NCI-H524 treated with DMSO at 0.1 percent for 48 hours (cell line): Measurements from ENCODE around the gene FIG4.
"Not testable (repeated sequence)": the region's sequence is repeated elsewhere in the genome, so short reads cannot be mapped to it uniquely, and the experiment has no call there.

ENCODE experiments used
- DNase-seq: peaks from one replicate; lab custom pipeline; 2025; lab: John Stamatoyannopoulos, UW

Gene FIG4

DNA sequence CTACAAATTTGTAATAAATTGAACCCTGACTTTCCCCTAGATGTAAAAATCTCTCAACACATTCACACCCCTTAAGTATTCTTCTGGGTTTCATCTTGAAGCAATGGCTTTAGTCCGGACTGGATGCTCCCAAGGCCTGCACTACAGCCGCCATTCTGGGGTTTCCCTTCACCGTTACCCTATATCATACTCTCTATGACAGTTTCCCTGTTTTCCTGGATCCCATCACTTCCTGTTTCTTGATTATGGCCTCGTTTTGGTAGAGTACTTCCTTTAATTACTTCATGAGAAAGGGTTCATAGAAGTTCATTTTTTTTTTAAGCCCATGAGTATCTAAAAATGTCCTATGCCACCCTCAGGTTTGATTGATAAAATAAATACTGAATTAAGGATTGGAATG, 11.7 kb downstream of the FIG4 start:
- DNase-seq: no peak

DNA sequence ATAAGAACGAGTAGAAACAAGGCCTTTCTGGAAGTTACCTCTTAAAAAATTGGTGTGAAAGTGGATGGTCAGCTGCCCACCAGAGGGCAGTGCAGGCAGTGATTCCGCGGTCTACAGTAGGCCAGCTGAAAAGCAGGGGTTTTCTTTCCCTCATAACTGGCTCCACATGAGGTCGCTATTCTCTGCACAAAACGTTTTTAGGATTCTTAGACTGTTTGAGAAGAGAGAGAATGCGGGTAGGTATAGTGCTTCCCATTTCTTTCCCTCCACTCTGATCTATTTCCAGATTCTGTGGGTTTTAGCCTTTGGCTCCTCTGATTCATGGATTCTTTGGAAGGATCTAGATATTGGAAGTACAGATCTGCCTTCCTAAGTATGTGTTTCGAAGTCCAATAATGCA, 14.2 kb downstream of the FIG4 start:
- DNase-seq: peak; percentile 35

GRCh38 chr6:109706513-109706912, 15.4 kb downstream of the FIG4 start:
- no peak for DNase-seq

GRCh38 chr6:109708099-109708498, 17.0 kb downstream of the FIG4 start:
- not testable (repeated sequence) for DNase-seq

GRCh38 chr6:109713097-109713496, 22.0 kb downstream of the FIG4 start:
- no peak for DNase-seq

DNA sequence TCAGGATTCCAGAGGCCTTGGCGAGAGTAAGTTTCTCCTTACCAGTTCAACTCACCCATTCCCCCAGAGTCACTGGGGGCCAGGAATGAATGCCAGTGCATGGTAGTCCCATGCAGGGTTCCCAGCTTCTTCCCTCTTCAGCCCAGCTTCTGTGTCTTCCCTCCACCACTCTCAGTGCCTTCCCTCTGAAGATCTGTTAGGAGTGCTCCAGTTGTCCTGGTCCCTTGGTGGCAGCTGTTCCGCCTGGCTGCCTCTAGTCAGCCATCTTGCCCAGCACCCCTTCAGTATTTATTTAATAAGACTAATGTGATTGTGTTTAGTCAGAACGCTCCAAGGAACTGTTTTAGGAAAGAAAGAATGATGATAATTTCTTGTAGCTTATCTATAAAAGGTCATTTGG, 23.1 kb downstream of the FIG4 start:
- DNase-seq: no peak

DNA sequence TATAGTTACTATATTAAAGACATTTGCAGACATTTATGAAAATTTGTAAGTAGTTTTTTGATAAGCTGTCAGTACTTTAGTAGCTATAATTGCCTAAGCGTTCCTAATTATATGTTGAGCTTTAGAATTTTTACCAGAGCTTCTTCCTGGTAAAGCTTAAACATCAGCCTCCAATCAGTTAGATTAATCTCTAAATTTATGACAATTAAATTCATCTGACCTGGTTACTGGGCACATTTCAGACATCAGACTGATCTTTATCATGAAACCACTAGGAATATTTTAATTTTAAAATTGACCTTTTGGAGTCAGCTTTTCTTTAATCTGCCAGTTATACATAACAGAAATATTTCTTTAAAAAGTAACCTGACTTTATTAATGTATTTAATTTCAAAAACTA, 23.5 kb downstream of the FIG4 start:
- no peak for DNase-seq

DNA sequence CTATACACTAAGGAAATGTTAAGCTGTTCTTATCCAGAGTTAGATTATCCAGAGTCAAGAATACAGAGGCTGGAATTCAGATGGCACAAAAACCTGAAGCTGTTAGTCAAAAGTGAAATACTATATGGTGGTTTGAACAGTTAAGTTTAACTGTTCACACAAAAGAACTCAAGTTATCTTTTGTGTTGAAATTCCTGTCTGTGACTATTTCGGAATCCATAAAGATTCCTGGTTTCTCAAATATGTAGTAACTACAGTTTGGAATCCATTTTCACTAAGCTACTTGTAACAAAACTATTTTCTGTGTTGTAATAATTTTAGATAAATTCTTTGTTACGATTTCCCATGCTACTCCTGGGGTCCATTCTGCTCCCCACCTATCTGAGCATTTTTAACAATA, 24.5 kb downstream of the FIG4 start:
- DNase-seq: no peak

GRCh38 chr6:109717971-109718370, 26.9 kb downstream of the FIG4 start:
- no peak for DNase-seq

DNA sequence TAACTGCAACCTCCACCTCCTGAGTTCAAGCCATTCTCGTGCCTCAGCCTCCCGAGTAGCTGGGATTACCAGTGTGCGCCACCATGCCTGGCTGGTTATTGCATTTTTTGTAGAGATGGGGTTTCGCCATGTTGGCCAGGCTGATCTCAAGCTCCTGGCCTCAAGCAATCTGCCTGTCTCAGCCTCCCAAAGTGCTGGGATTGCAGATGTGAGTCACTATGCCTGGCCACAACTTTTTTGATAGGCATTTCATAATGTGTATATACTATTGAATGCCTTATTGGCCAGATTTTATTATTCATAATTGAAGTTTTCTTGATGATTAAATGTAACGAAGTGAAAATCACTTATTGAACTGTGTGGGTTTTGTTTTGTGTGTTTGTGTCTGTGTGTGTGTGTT, 27.9 kb downstream of the FIG4 start:
- no peak for DNase-seq

DNA sequence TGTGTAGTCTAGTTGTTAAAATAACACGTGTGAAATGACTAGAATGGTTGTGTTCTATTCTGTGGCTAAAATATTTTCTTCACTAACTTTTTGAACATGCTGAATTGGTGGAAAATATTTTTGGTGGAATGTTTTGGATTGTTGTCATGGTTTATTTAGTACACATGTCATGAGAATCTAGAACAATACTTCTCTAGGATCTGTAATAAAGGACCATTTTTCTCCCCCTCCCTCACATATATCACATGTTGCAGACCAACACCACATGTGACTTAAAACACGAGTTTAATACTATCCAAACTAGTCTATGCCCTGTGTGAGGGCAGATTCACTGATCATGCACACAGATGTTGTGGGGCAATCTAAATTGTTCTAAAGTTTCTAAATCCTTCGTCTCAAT, 29.2 kb downstream of the FIG4 start:
- DNase-seq: no peak

DNA sequence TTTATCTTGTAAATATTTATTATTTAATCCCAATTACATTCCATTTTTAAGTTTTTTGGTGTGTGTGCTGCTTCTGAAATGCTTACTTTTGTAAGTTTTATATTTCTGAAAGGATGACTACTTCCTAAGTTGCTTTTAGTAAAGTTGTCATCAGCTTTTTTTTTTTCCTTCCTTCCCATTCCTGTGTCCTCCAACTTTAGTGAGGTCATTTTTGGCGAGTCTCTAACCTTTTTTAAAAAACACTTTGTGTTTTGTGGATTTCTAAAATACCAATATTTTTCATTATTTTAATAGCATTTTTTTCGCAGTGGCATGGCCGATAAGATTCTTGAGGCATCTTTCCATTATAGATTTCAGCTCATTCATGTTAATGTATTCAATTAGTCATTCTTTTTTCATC, 30.9 kb downstream of the FIG4 start:
- DNase-seq: no peak

DNA sequence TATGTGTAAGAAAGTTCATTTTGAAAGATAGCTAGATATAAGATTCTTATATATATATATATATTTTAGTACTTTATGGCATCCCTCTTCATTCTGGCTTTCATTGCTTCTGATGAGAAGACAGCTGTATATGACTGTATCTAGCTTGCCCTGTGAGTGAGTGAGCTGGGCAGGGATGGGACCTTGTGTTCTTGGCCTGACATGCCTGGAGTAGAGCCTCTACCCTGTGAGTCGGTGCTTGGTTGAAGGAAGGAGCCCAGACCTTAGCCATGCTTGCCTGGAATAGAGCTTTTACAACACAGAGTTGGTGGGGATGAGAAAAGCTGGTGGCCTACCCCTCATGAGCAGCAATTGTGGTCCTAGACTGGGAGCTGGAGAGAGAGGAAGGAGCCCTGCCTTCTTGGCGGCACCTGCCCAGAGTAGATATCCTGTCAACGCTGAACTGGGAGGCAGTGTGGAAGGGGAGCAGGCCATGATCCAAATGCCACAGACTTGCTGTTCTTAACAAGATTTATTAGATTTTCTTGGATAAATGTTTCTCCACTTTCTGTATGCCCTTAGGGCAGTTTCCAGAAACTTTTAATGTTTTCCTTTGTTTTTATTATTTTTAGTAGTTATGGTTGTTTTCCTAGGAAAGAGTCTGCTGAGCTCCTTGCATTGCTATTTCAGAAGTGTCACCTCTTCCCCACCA, 31.6 kb downstream of the FIG4 start:
- no peak for DNase-seq

DNA sequence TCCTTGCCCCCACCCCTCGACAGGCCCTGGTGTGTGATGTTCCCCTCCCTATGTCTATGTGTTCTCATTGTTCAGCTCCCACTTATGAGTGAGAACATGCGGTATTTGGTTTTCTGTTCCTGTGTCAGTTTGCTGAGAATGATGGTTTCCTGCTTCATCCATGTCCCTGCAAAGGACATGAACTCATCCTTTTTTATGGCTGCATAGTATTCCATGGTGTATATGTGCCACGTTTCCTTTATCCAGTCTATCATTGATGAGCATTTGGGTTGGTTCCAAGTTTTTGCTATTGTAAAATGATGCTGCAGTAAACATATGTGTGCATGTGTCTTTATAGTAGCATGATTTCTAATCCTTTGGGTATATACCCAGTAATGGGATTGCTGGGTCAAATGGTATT, 34.2 kb downstream of the FIG4 start:
- DNase-seq: not testable (repeated sequence)

GRCh38 chr6:109736273-109737025, 45.4 kb downstream of the FIG4 start:
- DNase-seq: no peak

DNA sequence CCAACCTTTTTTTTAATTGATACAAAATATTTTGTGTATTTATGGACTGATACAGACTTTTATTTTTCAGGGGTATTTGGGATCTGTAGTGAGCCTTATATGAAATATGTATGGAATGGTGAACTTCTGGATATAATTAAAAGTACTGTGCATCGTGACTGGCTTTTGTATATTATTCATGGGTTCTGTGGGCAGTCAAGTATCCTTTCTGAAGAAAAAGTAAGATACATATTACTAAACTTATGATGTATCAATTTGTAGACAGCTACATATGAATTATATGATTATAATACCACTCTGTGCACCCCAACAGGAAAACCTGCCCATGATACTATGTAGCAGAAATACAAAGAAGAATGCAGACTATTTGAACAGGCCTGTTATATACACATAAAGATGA, 47.2 kb downstream of the FIG4 start:
- DNase-seq: no peak

DNA sequence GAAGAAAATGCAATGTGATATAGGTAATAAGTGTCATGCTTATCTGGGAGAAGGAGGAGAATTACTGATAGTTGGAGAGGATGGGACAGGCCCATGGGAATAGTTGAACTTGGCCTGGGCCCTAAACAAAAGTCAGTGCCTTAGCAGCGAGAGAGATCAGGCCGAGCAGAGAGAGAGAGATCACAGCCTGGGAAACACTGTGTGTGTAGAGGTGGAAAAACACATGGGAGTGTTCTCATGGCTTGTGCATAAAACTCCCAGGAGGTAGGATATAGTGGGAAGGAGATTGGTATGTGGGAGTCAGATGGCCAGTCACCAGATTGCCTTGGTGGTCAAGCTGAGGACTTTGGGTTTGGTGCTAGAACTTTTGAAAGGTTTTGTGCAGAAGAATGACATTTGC, 47.6 kb downstream of the FIG4 start:
- DNase-seq: no peak

DNA sequence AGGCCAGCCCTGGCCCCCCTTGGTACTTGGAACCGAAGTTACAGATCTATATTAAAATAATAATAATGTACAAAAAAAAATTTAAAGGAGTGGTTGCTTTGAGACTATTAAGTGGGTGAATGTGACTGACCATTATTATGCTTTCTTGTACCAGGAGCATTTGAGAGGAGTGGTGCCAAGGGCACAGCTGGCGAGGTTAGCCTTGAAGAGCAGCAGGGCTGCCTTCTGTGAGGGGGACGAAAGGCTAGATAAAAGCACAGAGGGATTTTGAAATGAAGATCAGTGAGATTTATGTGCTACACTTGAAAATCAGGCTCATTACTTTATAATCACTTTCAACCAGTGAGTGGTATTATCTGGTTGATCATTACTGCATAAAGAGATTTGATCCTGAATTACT, 48.6 kb downstream of the FIG4 start:
- DNase-seq: peak; percentile 80

- DNase-seq: no peak
These were observed 49.7 kb downstream of the FIG4 start for GRCh38 chr6:109740787-109741186.

GRCh38 chr6:109743739-109744138, 52.6 kb downstream of the FIG4 start:
- DNase-seq: no peak

GRCh38 chr6:109744779-109745178, 53.7 kb downstream of the FIG4 start:
- not testable (repeated sequence) for DNase-seq

- DNase-seq: no peak
These were observed 56.1 kb downstream of the FIG4 start for GRCh38 chr6:109747221-109747620.

DNA sequence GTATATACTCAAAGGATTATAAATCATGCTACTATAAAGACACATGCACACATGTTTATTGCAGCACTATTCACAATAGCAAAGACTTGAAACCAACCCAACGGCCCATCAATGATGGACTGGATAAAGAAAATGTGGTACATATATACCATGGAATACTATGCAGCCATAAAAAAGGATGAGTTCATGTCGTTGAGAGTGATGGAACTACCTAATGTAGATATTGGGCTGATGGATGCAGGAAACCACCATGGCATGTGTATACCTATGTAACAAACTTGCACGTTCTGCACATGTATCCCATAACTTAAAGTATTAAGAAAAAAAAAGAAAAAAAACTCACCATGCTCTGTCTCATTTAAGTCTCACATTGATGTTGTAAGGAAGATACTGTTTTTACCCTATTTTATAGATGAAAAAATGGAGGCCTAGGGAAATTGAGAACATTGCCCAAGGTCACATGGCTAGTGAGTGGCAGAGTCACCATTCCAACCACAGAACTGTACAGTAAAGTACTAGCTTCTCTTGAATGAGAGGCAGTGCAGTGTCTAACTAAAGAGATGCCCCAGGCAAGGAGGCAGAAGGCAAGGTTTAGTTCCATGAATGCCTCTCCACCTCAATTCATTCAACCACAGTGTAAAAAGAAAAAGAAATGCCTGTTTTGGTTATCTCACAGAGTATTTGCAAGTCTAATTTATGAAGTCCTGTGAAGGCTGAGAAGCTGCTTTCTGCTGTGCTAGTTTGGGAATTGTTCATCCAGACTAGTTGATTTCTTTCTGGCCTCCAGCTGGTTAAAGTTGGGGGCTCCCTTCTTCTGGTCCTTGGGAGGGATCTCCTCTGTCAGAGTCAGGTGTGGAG, 68.2 kb downstream of the FIG4 start:
- no peak for DNase-seq
